GM18873 (cell line): ENCODE results near the gene SLC17A2.

Experiments
- ATAC-seq: cut with Tn5 transposase; IDR thresholded peaks from one replicate; pipeline ENCODE4 v1.9.1; 2021; ENCODE audit warnings: mild to moderate bottlenecking, moderate library complexity, moderate number of reproducible peaks; ENCODE audit not compliant: unreplicated experiment, low FRiP score

The SLC17A2 gene

GRCh38 chr6:25930532-25931410 lies at the start of gene SLC17A2:
TSS of gene SLC17A2 (minus strand) at chr6:25930691. CDS start at chr6:25925796, 4,895 bp downstream.
- ATAC-seq, result no peak

- ATAC-seq, result no peak
Observed at GRCh38 chr6:25975923-25976560, 45.6 kb upstream of the SLC17A2 start.

GRCh38 chr6:25973923-25974555 lies 43.5 kb upstream of the SLC17A2 start:
- ATAC-seq, result no peak

GRCh38 chr6:25972902-25973301 lies 42.4 kb upstream of the SLC17A2 start:
- no peak for ATAC-seq

GRCh38 chr6:25972128-25972527 lies 41.6 kb upstream of the SLC17A2 start:
- no peak for ATAC-seq

- ATAC-seq, result no peak
Observed at GRCh38 chr6:25971187-25971821, 40.8 kb upstream of the SLC17A2 start.

- ATAC-seq, result no peak
Observed at GRCh38 chr6:25968769-25969168, 38.3 kb upstream of the SLC17A2 start.

- ATAC-seq, result no peak
Observed at GRCh38 chr6:25966711-25967110, 36.2 kb upstream of the SLC17A2 start.

- ATAC-seq, result no peak
Observed at GRCh38 chr6:25965058-25965457, 34.6 kb upstream of the SLC17A2 start.

GRCh38 chr6:25963426-25964123 lies 33.1 kb upstream of the SLC17A2 start:
- no peak for ATAC-seq

- ATAC-seq, result peak; percentile 68
Observed at GRCh38 chr6:25962149-25963127, 31.9 kb upstream of the SLC17A2 start, which contains the start of gene TRIM38. TSS of gene TRIM38 (plus strand) at chr6:25962802. CDS start at chr6:25966523, 3,721 bp downstream.

GRCh38 chr6:25961619-25962148 lies 31.2 kb upstream of the SLC17A2 start:
- no peak for ATAC-seq

GRCh38 chr6:25960734-25961133 lies 30.2 kb upstream of the SLC17A2 start:
- no peak for ATAC-seq

- no peak for ATAC-seq
Observed at GRCh38 chr6:25959890-25960536, 29.5 kb upstream of the SLC17A2 start.

- no peak for ATAC-seq
Observed at GRCh38 chr6:25958700-25959162, 28.2 kb upstream of the SLC17A2 start.

- ATAC-seq, result no peak
Observed at GRCh38 chr6:25956226-25956625, 25.7 kb upstream of the SLC17A2 start.

- ATAC-seq, result no peak
Observed at GRCh38 chr6:25954756-25955155, 24.3 kb upstream of the SLC17A2 start.

GRCh38 chr6:25953733-25954132 lies 23.2 kb upstream of the SLC17A2 start:
- ATAC-seq, result no peak
